Bronchus fibroblast of lung (primary cell): ENCODE data around the gene NELFA. TPM values are rescaled to one million over a fixed set of nuclear protein-coding genes. Genes with fewer than 3 reads are reported as not detected.

Experiments
- total RNA-seq: library from RNA; depleted of rRNA; stranded (reverse); fragments of >200 nt; gene quantifications from 2 replicates; pipeline ENCODE4 v1.2.3, GENCODE V29; 2015

The NELFA gene
- 18.3 and 19.9 TPM in 2 replicates for total RNA-seq

GRCh38 chr4:2008921-2009650 lies at the start of gene NELFA:
NELFA (minus strand) TSS chr4:2008974; CDS start chr4:2008959, 15 bp downstream.

Other genes starting within 250 kb of the NELFA start
- 0.45 and 0.84 TPM in 2 replicates for gene FGFR3, start 215.7 kb downstream of the NELFA start, total RNA-seq
- 43.9 and 48.3 TPM in 2 replicates for gene LETM1, start 152.8 kb downstream of the NELFA start, total RNA-seq
- gene NSD2, start 137.6 kb downstream of the NELFA start, total RNA-seq, result 72.1 and 76.8 TPM in 2 replicates
- gene NAT8L, start 50.4 kb upstream of the NELFA start, total RNA-seq, result under 0.01 TPM in 1 of 2 replicates, not detected in the other
- gene HAUS3, start 233.1 kb upstream of the NELFA start, total RNA-seq, result 6.5 and 9.8 TPM in 2 replicates
- 0.59 and 2.0 TPM in 2 replicates for gene POLN, start 233.1 kb upstream of the NELFA start, total RNA-seq